SU-DHL-6 (cell line): ENCODE results near the gene DNAAF6.

Experiments
- H2AFZ ChIP-seq: fragments of 200-600 bp; sonication (generic); 2 replicates; pipeline ENCODE4 v1.6.1; 2014; ENCODE audit warnings: low read depth, mild to moderate bottlenecking, moderate library complexity, mixed read lengths, antibody characterized with exemption, low read length; ENCODE audit not compliant: severe bottlenecking
- H3F3A ChIP-seq: fragments of 200-600 bp; shearing (Covaris generic); 2 replicates; pipeline ENCODE4 v1.6.0; 2016; ENCODE audit warnings: antibody characterized with exemption, mild to moderate bottlenecking; ENCODE audit not compliant: insufficient read depth
- H3K27ac ChIP-seq: fragments of 200-600 bp; sonication (generic); 2 replicates; pipeline ENCODE4 v1.5.1; 2016; ENCODE audit warnings: low read depth, mild to moderate bottlenecking, low read length, moderate library complexity, mixed read lengths
- H3K27me3 ChIP-seq: fragments of 200-600 bp; sonication (generic), shearing (Covaris generic); 2 replicates; pipeline ENCODE4 v1.6.0; 2014; ENCODE audit warnings: mild to moderate bottlenecking, low read length
- H3K36me3 ChIP-seq: fragments of 200-600 bp; sonication (generic); 2 replicates; pipeline ENCODE4 v1.6.1; 2014; ENCODE audit warnings: mild to moderate bottlenecking, low read length, mixed read lengths
- H3K4me2 ChIP-seq: fragments of 300-600, 200-600 bp; shearing (Covaris generic), sonication (generic); 2 replicates; pipeline ENCODE4 v1.6.0; 2014; ENCODE audit warnings: low read length, low read depth, mild to moderate bottlenecking; ENCODE audit not compliant: poor library complexity, severe bottlenecking
- H3K4me3 ChIP-seq: fragments of 200-600 bp; sonication (generic); 2 replicates; pipeline ENCODE4 v1.5.1; 2014; ENCODE audit warnings: antibody characterized with exemption, low read length, mild to moderate bottlenecking, mixed read lengths; ENCODE audit not compliant: insufficient read depth, poor library complexity, severe bottlenecking
- H3K79me2 ChIP-seq: fragments of 200-600 bp; sonication (generic); 2 replicates; pipeline ENCODE4 v1.6.1; 2014; ENCODE audit warnings: mild to moderate bottlenecking, low read length, moderate library complexity; ENCODE audit not compliant: insufficient read depth
- H3K9ac ChIP-seq: fragments of 200-600 bp; sonication (generic); 2 replicates; pipeline ENCODE4 v1.7.0; 2014; ENCODE audit warnings: mild to moderate bottlenecking, low read length
- H3K9me2 ChIP-seq: fragments of 200-600 bp; sonication (generic); replicated peaks from 2 replicates; pipeline ENCODE4 v1.6.1; 2014; ENCODE audit warnings: low read length; ENCODE audit not compliant: insufficient read depth
- H3K9me3 ChIP-seq: fragments of 200-600 bp; sonication (generic); 2 replicates; pipeline ENCODE4 v1.6.1; 2014; ENCODE audit warnings: low read length, mixed read lengths; ENCODE audit not compliant: insufficient read depth
- H4K20me1 ChIP-seq: fragments of 200-600 bp; sonication (generic); 2 replicates; pipeline ENCODE4 v1.6.1; 2014; ENCODE audit warnings: low read depth, mild to moderate bottlenecking, antibody characterized with exemption, low read length, moderate library complexity, mixed read lengths
- CTCF ChIP-seq: fragments of 200-600 bp; sonication (generic); IDR thresholded peaks from one replicate; pipeline ENCODE4 v1.5.1; 2017; ENCODE audit warnings: antibody characterized with exemption, mild to moderate bottlenecking, low read length, moderate library complexity; ENCODE audit not compliant: insufficient read depth, poor library complexity, severe bottlenecking
- EZH2phosphoT487 ChIP-seq: fragments of 200-600 bp; sonication (generic), shearing (Covaris generic); conservative IDR thresholded peaks from 2 replicates; pipeline ENCODE4 v1.6.1; 2018; ENCODE audit warnings: mild to moderate bottlenecking, antibody characterized with exemption, low read length, moderate library complexity, mixed read lengths

Gene DNAAF6

GRCh38 chrX:107226757-107227156 is 20.3 kb downstream of the DNAAF6 start:
- no peaks in the 10 kb centered on the region for H3K9me2 ChIP-seq
- no peak overlapping the region for H3K4me2 ChIP-seq
- H3K4me3 ChIP-seq = no peak overlapping the region
- no peaks in the 10 kb centered on the region for H4K20me1 ChIP-seq
- H3K9ac ChIP-seq = no peak overlapping the region
- no peaks in the 10 kb centered on the region for H3K79me2 ChIP-seq
- H3K27ac ChIP-seq = no peak overlapping the region
- TF ChIP-seq EZH2phosphoT487 (no peak), CTCF (no peak)
- no peaks in the 10 kb centered on the region for H3K27me3 ChIP-seq
- H3K36me3 ChIP-seq = no peaks in the 10 kb centered on the region
- no peaks in the 10 kb centered on the region for H3K9me3 ChIP-seq
- no peak overlapping the region for H2AFZ ChIP-seq
- H3F3A ChIP-seq = no peaks in the 10 kb centered on the region

GRCh38 chrX:107227780-107228485 is 21.5 kb downstream of the DNAAF6 start:
- no peaks in the 10 kb centered on the region for H3F3A ChIP-seq
- no peak overlapping the region for H2AFZ ChIP-seq
- H3K27ac ChIP-seq = no peak overlapping the region
- no peak overlapping the region for H3K4me3 ChIP-seq
- H3K79me2 ChIP-seq = no peaks in the 10 kb centered on the region
- H3K9me2 ChIP-seq = no peaks in the 10 kb centered on the region
- no peaks in the 10 kb centered on the region for H3K9me3 ChIP-seq
- no peaks in the 10 kb centered on the region for H3K27me3 ChIP-seq
- TF ChIP-seq EZH2phosphoT487 (no peak), CTCF (no peak)
- H3K9ac ChIP-seq = no peak overlapping the region
- no peak overlapping the region for H3K4me2 ChIP-seq
- H3K36me3 ChIP-seq = no peaks in the 10 kb centered on the region
- no peaks in the 10 kb centered on the region for H4K20me1 ChIP-seq

GRCh38 chrX:107228486-107228819 is 22.0 kb downstream of the DNAAF6 start:
- H3K4me3 ChIP-seq = no peak overlapping the region
- no peaks in the 10 kb centered on the region for H3F3A ChIP-seq
- H3K36me3 ChIP-seq = no peaks in the 10 kb centered on the region
- H3K9me2 ChIP-seq = no peaks in the 10 kb centered on the region
- TF ChIP-seq CTCF = no peak
- H3K9me3 ChIP-seq = no peaks in the 10 kb centered on the region
- H3K27me3 ChIP-seq = no peaks in the 10 kb centered on the region
- no peak overlapping the region for H3K4me2 ChIP-seq
- no peaks in the 10 kb centered on the region for H3K79me2 ChIP-seq
- no peaks in the 10 kb centered on the region for H4K20me1 ChIP-seq
- no peak overlapping the region for H3K9ac ChIP-seq
- no peak overlapping the region for H3K27ac ChIP-seq
- H2AFZ ChIP-seq = no peak overlapping the region
